GM12878 (cell line): ENCODE data around the gene PPP1R12B. TPM values are rescaled to one million over a fixed set of nuclear protein-coding genes. Genes with fewer than 3 reads are reported as not detected.
"Not testable (repeated sequence)": the region's sequence is repeated elsewhere in the genome, so short reads cannot be mapped to it uniquely, and the experiment has no call there.

Experiments
- ATAC-seq: fragments of 200-7000 bp; cut with Tn5 transposase; 3 replicates; pipeline ENCODE4 v1.9.1; 2020; ENCODE audit warnings: mild to moderate bottlenecking, moderate library complexity
- BruUV-seq: library from RNA; stranded (reverse); fragments of 400-500 nt; replicated peaks from 2 replicates; lab custom pipeline; 2021; lab: Mats Ljungman, UMichigan
- CTCF ChIA-PET: fragments of 300-600 bp; sonication (Branson Sonifier 250); formaldehyde crosslinking; extraction: SDS; loops from one replicate; lab custom pipeline; 2021; ENCODE audit warnings: inconsistent platforms; lab: Yijun Ruan, JAX
- POLR2A ChIA-PET: fragments of 350-600 bp; formaldehyde crosslinking; extraction: SDS; loops from one replicate; lab custom pipeline; 2021; ENCODE audit warnings: inconsistent platforms; lab: Charles Lee
- RAD21 ChIA-PET: fragments of 300-600 bp; sonication (Branson Sonifier 250); formaldehyde crosslinking; loops from one replicate; lab custom pipeline; 2023; ENCODE audit warnings: antibody characterized with exemption; ENCODE audit not compliant: unreplicated experiment; lab: Charles Lee
- SMC1A ChIA-PET: fragments of 300-600 bp; sonication (Branson Sonifier 250); formaldehyde crosslinking; loops from one replicate; lab custom pipeline; 2023; ENCODE audit not compliant: unreplicated experiment, uncharacterized antibody; lab: Charles Lee
- DNase-seq: peaks from one replicate; pipeline ENCODE4 v3.0.0-alpha.2; 2011; ENCODE audit warnings: low read depth, low spot score
- FAIRE-seq: peaks from 3 replicates; lab custom pipeline; 2011; peaks lifted over from hg19 to GRCh38; lab: Jason Lieb, UNC
- H2AFZ ChIP-seq: 2 replicates; pipeline ENCODE4 v1.6.0; 2011; ENCODE audit warnings: low read depth, low read length, control low read depth; ENCODE audit not compliant: control insufficient read depth
- H3K27ac ChIP-seq: 2 replicates; pipeline ENCODE4 v1.5.1; 2011; ENCODE audit warnings: control low read depth; ENCODE audit not compliant: control insufficient read depth, insufficient read depth
- H3K27me3 ChIP-seq, 2 experiments: replicated peaks in 1 of 2; 2 replicates each; pipeline versions ENCODE4 v1.6.0 to v1.6.1; 2011; ENCODE audit warnings: low read length in 1 of 2; ENCODE audit not compliant: control insufficient read depth in 2 of 2, insufficient read depth in 2 of 2
- H3K36me3 ChIP-seq, 2 experiments: 2 replicates each; pipeline ENCODE4 v1.5.1; 2011; ENCODE audit warnings: low read length in 1 of 2; ENCODE audit not compliant: control insufficient read depth in 2 of 2, insufficient read depth in 2 of 2
- H3K4me1 ChIP-seq: 2 replicates; pipeline ENCODE4 v1.6.1; 2011; ENCODE audit warnings: mild to moderate bottlenecking, low read length, moderate library complexity, mixed read lengths; ENCODE audit not compliant: control insufficient read depth, insufficient read depth
- H3K4me2 ChIP-seq: 2 replicates; pipeline ENCODE4 v1.6.0; 2011; ENCODE audit warnings: control low read depth; ENCODE audit not compliant: control insufficient read depth, insufficient read depth
- H3K4me3 ChIP-seq: fragments of 200-600 bp; sonication (generic); 2 replicates; pipeline ENCODE4 v1.5.1; 2016
- H3K79me2 ChIP-seq: 2 replicates; pipeline ENCODE4 v1.6.0; 2011; ENCODE audit warnings: low read length; ENCODE audit not compliant: control insufficient read depth, insufficient read depth
- H3K9ac ChIP-seq: 2 replicates; pipeline ENCODE4 v1.8.0; 2011; ENCODE audit warnings: low read length, control low read depth, mixed read lengths; ENCODE audit not compliant: control insufficient read depth, insufficient read depth
- H3K9me3 ChIP-seq: replicated peaks from 3 replicates; pipeline ENCODE4 v1.5.1; 2011; ENCODE audit warnings: mild to moderate bottlenecking, low read length; ENCODE audit not compliant: control insufficient read depth, insufficient read depth
- H4K20me1 ChIP-seq: 2 replicates; pipeline ENCODE4 v1.6.0; 2011; ENCODE audit not compliant: control insufficient read depth, insufficient read depth
- WGBS: methylation state at CpG from one replicate; pipeline ENCODE4 v1.1.6; 2016; ENCODE audit warnings: low lambda C conversion rate; ENCODE audit not compliant: insufficient replicate concordance, insufficient coverage; ENCODE audit errors: missing lambda C conversion rate; 5-methylcytosine and 5-hydroxymethylcytosine counted together
- in situ Hi-C: fragments of 300-500 bp; cut with MboI; formaldehyde crosslinking; loops from 9 replicates; pipeline ENCODE4 v1.14.3; 2018; ENCODE audit warnings: mixed read lengths
- intact Hi-C: fragments of 100-400 bp; cut with micrococcal nuclease; formaldehyde crosslinking; loops from one replicate; pipeline ENCODE4 v1.14.2; 2022; ENCODE audit not compliant: unreplicated experiment
- polyA plus RNA-seq, 11 experiments: library from polyadenylated mRNA; depleted of rRNA in 4 of 11; unstranded in 6 of 11; stranded (reverse) in 5 of 11; fragments of >200 nt; fragmentation: Nextera tagmentation in 4 of 11; fragmentation: Illumina TruSeq in 1 of 11; extraction: Ambion mirVana in 4 of 11; extraction: Trizol in 1 of 11; gene quantifications; 1 replicate in 1 of 11; 2 replicates in 10 of 11; pipeline versions ENCODE4 v1.2.1 to v1.2.3, GENCODE V29; 2011 to 2016; ENCODE audit warnings: inconsistent platforms in 2 of 11, missing spikeins in 2 of 11, low read depth in 1 of 11
- total RNA-seq, 4 experiments: library from RNA; depleted of rRNA in 3 of 4; stranded (reverse); fragments of >200 nt in 3 of 4; fragmentation: Illumina TruSeq in 1 of 4; extraction: Trizol in 1 of 4; gene quantifications; 2 replicates each; pipeline versions ENCODE4 v1.2.1 to v1.2.3, GENCODE V29; 2013 to 2021

PPP1R12B gene
- total and polyA plus RNA-seq, 10 of the 15 experiments (the other 5 are each of a cell fraction or from before 2014, with no cell fraction given) = 0.29 to 9.4 (median 4.7) TPM

- H3K4me1 ChIP-seq, ATAC-seq, H2AFZ ChIP-seq, BruUV-seq, H3K4me3 ChIP-seq, H3K36me3 ChIP-seq, H4K20me1 ChIP-seq, DNase-seq, SMC1A ChIA-PET, intact Hi-C loops, H3K9ac ChIP-seq, POLR2A ChIA-PET, RAD21 ChIA-PET, H3K27me3 ChIP-seq, H3K79me2 ChIP-seq, H3K9me3 ChIP-seq, H3K27ac ChIP-seq, FAIRE-seq, in situ Hi-C loops, H3K4me2 ChIP-seq: not testable (repeated sequence)
- WGBS = 79% methylated on average over 4 of the region's 4 CpGs
- CTCF ChIA-PET = interaction anchor here (1.5 kb wide), 1 partner anchor 183 kb away, joined by 5 read pairs; no protein-coding TSS in a partner anchor
These were observed 68.6 kb downstream of the PPP1R12B start for GRCh38 chr1:202417141-202417540.

GRCh38 chr1:202417762-202418201 is 69.3 kb downstream of the PPP1R12B start:
- in situ Hi-C loops, FAIRE-seq, SMC1A ChIA-PET, intact Hi-C loops, H4K20me1 ChIP-seq, BruUV-seq, H3K27ac ChIP-seq, H3K9ac ChIP-seq, H3K9me3 ChIP-seq, DNase-seq, H3K27me3 ChIP-seq, H3K4me2 ChIP-seq, H3K79me2 ChIP-seq, POLR2A ChIA-PET, H3K4me1 ChIP-seq, ATAC-seq, H3K4me3 ChIP-seq, H2AFZ ChIP-seq, RAD21 ChIA-PET, H3K36me3 ChIP-seq: not testable (repeated sequence)
- CTCF ChIA-PET = interaction anchor here (0.8 to 1.5 kb wide), 2 partner anchors 14 to 182 kb away, joined by 3 to 5 read pairs; no protein-coding TSS in a partner anchor

GRCh38 chr1:202419731-202420130 is 71.2 kb downstream of the PPP1R12B start:
- H3K79me2 ChIP-seq, H3K9me3 ChIP-seq, BruUV-seq, H3K4me2 ChIP-seq, CTCF ChIA-PET, H3K27me3 ChIP-seq, DNase-seq, RAD21 ChIA-PET, H3K9ac ChIP-seq, H3K36me3 ChIP-seq, H4K20me1 ChIP-seq, FAIRE-seq, POLR2A ChIA-PET, H3K4me3 ChIP-seq, in situ Hi-C loops, H2AFZ ChIP-seq, ATAC-seq, H3K4me1 ChIP-seq, H3K27ac ChIP-seq, SMC1A ChIA-PET, intact Hi-C loops: not testable (repeated sequence)
- WGBS = 91% methylated on average over 3 of the region's 3 CpGs

- BruUV-seq, H3K9me3 ChIP-seq, H2AFZ ChIP-seq, H3K36me3 ChIP-seq, POLR2A ChIA-PET, CTCF ChIA-PET, FAIRE-seq, intact Hi-C loops, H3K4me1 ChIP-seq, ATAC-seq, H3K27ac ChIP-seq, in situ Hi-C loops, H3K9ac ChIP-seq, H4K20me1 ChIP-seq, RAD21 ChIA-PET, H3K4me3 ChIP-seq, DNase-seq, H3K4me2 ChIP-seq, H3K27me3 ChIP-seq, SMC1A ChIA-PET, H3K79me2 ChIP-seq: not testable (repeated sequence)
- WGBS = 70% methylated on average over 3 of the region's 3 CpGs
These were observed 72.1 kb downstream of the PPP1R12B start for GRCh38 chr1:202420422-202421094.
